HepG2 (cell line): ENCODE measurements around the gene AXIN1. TPM values are rescaled to one million over a fixed set of nuclear protein-coding genes. Genes with fewer than 3 reads are reported as not detected.

ENCODE experiments used
- ATAC-seq: fragments of 200-7000 bp; cut with Tn5 transposase; 3 replicates; pipeline ENCODE4 v1.9.1; 2020; ENCODE audit warnings: mild to moderate bottlenecking, moderate library complexity
- BruUV-seq: library from RNA; stranded (reverse); fragments of 400-500 nt; replicated peaks from 2 replicates; lab custom pipeline; 2021; lab: Mats Ljungman, UMichigan
- CTCF ChIA-PET: fragments of 300-600 bp; formaldehyde crosslinking; extraction: SDS; loops from one replicate; lab custom pipeline; 2021; ENCODE audit warnings: low total read pairs, inconsistent platforms, low intra/inter-chr PET ratio; lab: Yijun Ruan, JAX
- POLR2A ChIA-PET: fragments of 350-600 bp; sonication (Branson Sonifier 250); formaldehyde crosslinking; loops from one replicate; lab custom pipeline; 2020; ENCODE audit warnings: antibody characterized with exemption, inconsistent platforms; lab: Yijun Ruan, JAX
- DNase-seq: peaks from one replicate; pipeline ENCODE4 v3.0.0-alpha.2; 2015; ENCODE audit warnings: low spot score
- FAIRE-seq: peaks from 3 replicates; lab custom pipeline; 2011; peaks lifted over from hg19 to GRCh38; lab: Jason Lieb, UNC
- H2AFZ ChIP-seq: one replicate; pipeline ENCODE4 v1.6.1; 2011; ENCODE audit warnings: low read length, inconsistent platforms
- H3K27ac ChIP-seq: fragments of 300-600 bp; 3 replicates; pipeline ENCODE4 v1.8.0; 2011; ENCODE audit warnings: mixed run types, mild to moderate bottlenecking, mixed read lengths, low read length, inconsistent platforms; ENCODE audit not compliant: insufficient read depth; ENCODE audit errors: extremely low read length
- H3K27me3 ChIP-seq, 2 experiments: fragments of 200-600 bp in 1 of 2; 2 replicates in 1 of 2; 3 replicates in 1 of 2; pipeline versions ENCODE4 v1.6.0 to v1.8.0; 2011; ENCODE audit warnings: low read length in 2 of 2, mild to moderate bottlenecking in 2 of 2, moderate library complexity in 2 of 2, inconsistent platforms in 1 of 2; ENCODE audit not compliant: insufficient read depth in 2 of 2, control insufficient read depth in 1 of 2
- H3K36me3 ChIP-seq, 2 experiments: fragments of 200-600 bp in 1 of 2; replicated peaks in 1 of 2; 2 replicates in 1 of 2; 3 replicates in 1 of 2; pipeline versions ENCODE4 v1.5.1 to v1.8.0; 2011; ENCODE audit warnings: low read length in 2 of 2, inconsistent platforms in 1 of 2; ENCODE audit not compliant: insufficient read depth in 2 of 2, control insufficient read depth in 1 of 2
- H3K4me1 ChIP-seq: 2 replicates; pipeline ENCODE4 v1.5.1; 2012; ENCODE audit warnings: low read length, inconsistent platforms; ENCODE audit not compliant: insufficient read depth
- H3K4me2 ChIP-seq: 2 replicates; pipeline ENCODE4 v1.6.0; 2011; ENCODE audit warnings: low read depth, low read length, inconsistent platforms
- H3K4me3 ChIP-seq, 3 experiments: fragments of 200-600 bp in 1 of 3; sonication (generic), shearing (Covaris generic) in 1 of 3; replicated peaks in 1 of 3; 2 replicates each; pipeline ENCODE4 v1.5.1; 2011 to 2016; ENCODE audit warnings: low read length in 3 of 3, inconsistent platforms in 2 of 3, low read depth in 2 of 3, mild to moderate bottlenecking in 2 of 3, control low read depth in 1 of 3, mixed read lengths in 1 of 3; ENCODE audit not compliant: insufficient read depth in 1 of 3
- H3K79me2 ChIP-seq: one replicate; pipeline ENCODE4 v1.6.1; 2011; ENCODE audit warnings: low read length, inconsistent platforms; ENCODE audit not compliant: insufficient read depth
- H3K9ac ChIP-seq: 2 replicates; pipeline ENCODE4 v1.6.0; 2011; ENCODE audit warnings: mild to moderate bottlenecking, low read depth, low read length, inconsistent platforms; ENCODE audit not compliant: insufficient read depth
- H3K9me3 ChIP-seq: 2 replicates; pipeline ENCODE4 v1.5.1; 2012; ENCODE audit warnings: mild to moderate bottlenecking, low read length
- H4K20me1 ChIP-seq: 2 replicates; pipeline ENCODE4 v1.6.0; 2011; ENCODE audit warnings: inconsistent platforms, mild to moderate bottlenecking, low read length, moderate library complexity; ENCODE audit not compliant: insufficient read depth
- AGO2 ChIP-seq: fragments of 200-400 bp; formaldehyde crosslinking; optimal IDR thresholded peaks from 2 replicates; pipeline ENCODE3; 2017; ENCODE audit warnings: mild to moderate bottlenecking, low read depth, low read length, moderate library complexity
- SIN3B ChIP-seq: fragments of 150-350 bp; IDR thresholded peaks from 2 replicates; pipeline ENCODE4 v1.6.1; 2014; ENCODE audit warnings: low read length
- ZBTB38 ChIP-seq: sonication (generic); formaldehyde crosslinking; IDR thresholded peaks from 2 replicates; pipeline ENCODE4 v1.5.1; 2020; ENCODE audit warnings: mild to moderate bottlenecking, missing genetic modification reagents
- ZNF367 ChIP-seq: sonication (generic); formaldehyde crosslinking; IDR thresholded peaks from 2 replicates; pipeline ENCODE4 v1.4.0; 2020; ENCODE audit warnings: missing genetic modification reagents, borderline replicate concordance
- WGBS: methylation state at CpG from one replicate; pipeline ENCODE4 v1.1.6; 2017; ENCODE audit warnings: low lambda C conversion rate; 5-methylcytosine and 5-hydroxymethylcytosine counted together
- in situ Hi-C: cut with HindIII; loops from 2 replicates; pipeline ENCODE4 v1.10.0; 2017; ENCODE audit warnings: low pct_unique_long_range_greater_than_20kb; ENCODE audit not compliant: extremely low pct_ligation_motif_present
- intact Hi-C: fragments of 100-400 bp; cut with micrococcal nuclease; formaldehyde crosslinking; loops from one replicate; pipeline ENCODE4 v1.10.0; 2022; ENCODE audit not compliant: unreplicated experiment
- polyA plus RNA-seq, 8 experiments: library from polyadenylated mRNA; depleted of rRNA in 3 of 8; stranded (reverse) in 7 of 8; unstranded in 1 of 8; fragments of >200 nt; fragmentation: Illumina TruSeq in 4 of 8; extraction: Trizol in 4 of 8; gene quantifications; 2 replicates each; pipeline versions ENCODE4 v1.2.1 to v1.2.3, GENCODE V29; 2011 to 2016; ENCODE audit warnings: low read depth in 4 of 8, missing spikeins in 1 of 8, mixed read lengths in 1 of 8; ENCODE audit not compliant: insufficient read depth in 1 of 8
- total RNA-seq, 5 experiments: library from RNA; depleted of rRNA; stranded (reverse); fragments of >200 nt; fragmentation: Illumina TruSeq; extraction: Trizol; gene quantifications; 2 replicates each; pipeline ENCODE4 v1.2.3, GENCODE V29; 2016; ENCODE audit warnings: low read depth in 1 of 5

AXIN1 gene
- total and polyA plus RNA-seq, 2 of the 13 experiments (the other 11 are each of a cell fraction or from before 2014, with no cell fraction given) = 24.0 to 26.0 TPM

- no peaks in the 10 kb centered on the region for H3K9me3 ChIP-seq
- 97% methylated on average over 20 of the region's 33 CpGs for WGBS
- H3K79me2 ChIP-seq = no peaks in the 10 kb centered on the region
- BruUV-seq = no TSS peak
- intact Hi-C loops (loop anchor here (5.0 kb wide), 1 partner anchor 51 kb away; no protein-coding TSS in a partner anchor), in situ Hi-C loops (no loop called here)
- CTCF ChIA-PET = no interaction called here
- POLR2A ChIA-PET = no interaction called here
- no peak overlapping the region for H2AFZ ChIP-seq
- no peaks in the 10 kb centered on the region for H3K4me1 ChIP-seq
- no peak overlapping the region for H3K9ac ChIP-seq
- DNase-seq = no peak
- ATAC-seq = no peak
- H4K20me1 ChIP-seq = no peaks in the 10 kb centered on the region
- H3K4me3 ChIP-seq = no peak overlapping the region
- H3K4me2 ChIP-seq = no peak overlapping the region
- H3K27ac ChIP-seq = no peak overlapping the region
- peaks cover 14 to 61% of the 10 kb centered on the region in 2 experiments; a peak in 4 of 5 replicates for H3K36me3 ChIP-seq
- no peak for FAIRE-seq
- TF ChIP-seq ZNF367 (CRISPR knock-in tag) (no peak), AGO2 (peak; percentile 30)
- TF ChIP-seq, all 625 proteins: peak for 1
- H3K27me3 ChIP-seq = peaks cover 2 to 4% of the 10 kb centered on the region in 2 experiments; a peak in 2 of 5 replicates
Measured at GRCh38 chr16:287981-288920, 64.3 kb downstream of the AXIN1 start.

- WGBS = 85% methylated on average over 10 of the region's 16 CpGs
- Histone ChIP-seq H3K4me2 (no peak overlapping the region), H3K27me3 (peaks cover 3 to 11% of the 10 kb centered on the region in 2 experiments; a peak in 2 of 5 replicates), H3K27ac (no peak overlapping the region), H3K9ac (no peak overlapping the region), H3K9me3 (no peaks in the 10 kb centered on the region), H2AFZ (no peak overlapping the region), H3K4me3 (no peak overlapping the region), H3K79me2 (no peaks in the 10 kb centered on the region), H3K4me1 (no peaks in the 10 kb centered on the region), H4K20me1 (no peaks in the 10 kb centered on the region), H3K36me3 (peaks cover 14 to 52% of the 10 kb centered on the region in 2 experiments; a peak in 4 of 5 replicates)
- ChIA-PET CTCF (no interaction called here), POLR2A (no interaction called here)
- intact Hi-C loops = loop anchor here (5.0 kb wide), 1 partner anchor 50 kb away; no protein-coding TSS in a partner anchor
- no peak for DNase-seq
- no peak for TF ChIP-seq SIN3B
- TF ChIP-seq ZBTB38 (CRISPR knock-in tag) = peak; percentile 46; the same call in 1 of the 2 replicates
- peak; percentile 4 for TF ChIP-seq AGO2
- ATAC-seq = no peak
- no TSS peak for BruUV-seq
- in situ Hi-C loops = no loop called here
- no peak for FAIRE-seq
Measured at GRCh38 chr16:287298-287811, 65.2 kb downstream of the AXIN1 start.
